Measurements from ENCODE around the gene ZNF469.

- TF ChIP-seq CTCF (IDR thresholded peaks at IDR 0.05) (no peak), POLR2A (IDR thresholded peaks at IDR 0.05) (no peak)
Measured at GRCh38 chr16:88344411-88345030, 38.2 kb upstream of the ZNF469 start.

Measured in Peyer's patch (tissue), 4 donors.